ENCODE data around the gene NRIP3. TPM values are rescaled to one million over a fixed set of nuclear protein-coding genes. Genes with fewer than 3 reads are reported as not detected.
"Not testable (repeated sequence)": the region's sequence is repeated elsewhere in the genome, so short reads cannot be mapped to it uniquely, and the experiment has no call there.

Gene NRIP3
- total and polyA plus RNA-seq, 7 experiments from 2014 or later, result 0.13 to 11.0 (median 2.1) TPM; not detected in 1

- peaks cover 0 to 76% (median 16%) of the 10 kb centered on the region in 5 donors for H3K27me3 Mint-ChIP-seq
- H3K27me3 ChIP-seq (ENCODE audit: control insufficient read depth in 2 of 2, insufficient read depth in 2 of 2, low read length in 2 of 2); H3K4me1 Mint-ChIP-seq; H3K9me3 Mint-ChIP-seq; H3K27ac Mint-ChIP-seq; CTCF ChIA-PET; POLR2A ChIA-PET; H3K4me3 Mint-ChIP-seq; H3K9me3 ChIP-seq (ENCODE audit: control insufficient read depth in 2 of 3, low read length in 3 of 3); H3K36me3 ChIP-seq (ENCODE audit: control insufficient read depth in 2 of 3, insufficient read depth in 3 of 3, low read length in 3 of 3); H3K36me3 Mint-ChIP-seq; H3K4me3 ChIP-seq (ENCODE audit: low read length); DNase-seq; ATAC-seq; H3K4me1 ChIP-seq (ENCODE audit: control insufficient read depth in 2 of 2, insufficient read depth in 2 of 2, low read length in 2 of 2); H3K27ac ChIP-seq (ENCODE audit: low read depth, low read length): not testable (repeated sequence)
- intact Hi-C loops (cut with micrococcal nuclease), result loop anchor here in 1 of 2 donors (10.0 kb wide), 1 partner anchor 745 kb away; no protein-coding TSS in a partner anchor
Measured at GRCh38 chr11:9009538-9009937, 5.7 kb upstream of the NRIP3 start.

GRCh38 chr11:9008661-9009060 lies 4.9 kb upstream of the NRIP3 start:
- no peak overlapping the region for H3K27ac Mint-ChIP-seq
- no peak for DNase-seq

GRCh38 chr11:9008011-9008550 lies 4.3 kb upstream of the NRIP3 start:
- Mint-ChIP-seq H3K36me3 (no peaks in the 10 kb centered on the region), H3K4me1 (peaks cover 10 to 14% (median 11%) of the 10 kb centered on the region in 7 donors), H3K4me3 (no peak overlapping the region), H3K27ac (no peak overlapping the region), H3K27me3 (peaks cover 0 to 75% (median 12%) of the 10 kb centered on the region in 5 donors), H3K9me3 (peaks cover 0 to 3% (median 0%) of the 10 kb centered on the region in 11 donors)
- Histone ChIP-seq H3K27me3 (ENCODE audit: control insufficient read depth in 2 of 2, insufficient read depth in 2 of 2, low read length in 2 of 2) (no peaks in the 10 kb centered on the region), H3K36me3 (ENCODE audit: control insufficient read depth in 2 of 3, insufficient read depth in 3 of 3, low read length in 3 of 3) (no peaks in the 10 kb centered on the region), H3K9me3 (ENCODE audit: control insufficient read depth in 2 of 3, low read length in 3 of 3) (no peaks in the 10 kb centered on the region), H3K27ac (ENCODE audit: low read depth, low read length) (no peak overlapping the region), H3K4me1 (ENCODE audit: control insufficient read depth in 2 of 2, insufficient read depth in 2 of 2, low read length in 2 of 2) (peaks cover 5 to 6% of the 10 kb centered on the region in 2 donors), H3K4me3 (ENCODE audit: low read length) (no peak overlapping the region)
- CTCF ChIA-PET, result no interaction called here
- POLR2A ChIA-PET, result no interaction called here
- intact Hi-C loops (cut with micrococcal nuclease), result loop anchor here in 1 of 2 donors (10.0 kb wide), 1 partner anchor 747 kb away; no protein-coding TSS in a partner anchor
- DNase-seq (no peak), ATAC-seq (no peak)

More at GRCh38 chr11:9008661-9009060, 4.9 kb upstream of the NRIP3 start:
- Histone ChIP-seq H3K27me3 (ENCODE audit: control insufficient read depth in 2 of 2, insufficient read depth in 2 of 2, low read length in 2 of 2) (no peaks in the 10 kb centered on the region), H3K27ac (ENCODE audit: low read depth, low read length) (no peak overlapping the region), H3K9me3 (ENCODE audit: control insufficient read depth in 2 of 3, low read length in 3 of 3) (no peaks in the 10 kb centered on the region), H3K4me3 (ENCODE audit: low read length) (no peak overlapping the region), H3K4me1 (ENCODE audit: control insufficient read depth in 2 of 2, insufficient read depth in 2 of 2, low read length in 2 of 2) (peaks cover 0 to under 1% of the 10 kb centered on the region in 2 donors), H3K36me3 (ENCODE audit: control insufficient read depth in 2 of 3, insufficient read depth in 3 of 3, low read length in 3 of 3) (no peaks in the 10 kb centered on the region)
- H3K36me3 Mint-ChIP-seq, result no peaks in the 10 kb centered on the region
- no peak for ATAC-seq
- H3K27me3 Mint-ChIP-seq, result peaks cover 0 to 76% (median 16%) of the 10 kb centered on the region in 5 donors
- CTCF ChIA-PET, result no interaction called here
- POLR2A ChIA-PET, result no interaction called here
- peaks cover 0 to 3% (median 0%) of the 10 kb centered on the region in 11 donors for H3K9me3 Mint-ChIP-seq
- H3K4me3 Mint-ChIP-seq, result no peak overlapping the region
- peaks cover 7 to 10% (median 8%) of the 10 kb centered on the region in 7 donors for H3K4me1 Mint-ChIP-seq
- intact Hi-C loops (cut with micrococcal nuclease), result loop anchor here in 1 of 2 donors (10.0 kb wide), 1 partner anchor 746 kb away; no protein-coding TSS in a partner anchor

DNA sequence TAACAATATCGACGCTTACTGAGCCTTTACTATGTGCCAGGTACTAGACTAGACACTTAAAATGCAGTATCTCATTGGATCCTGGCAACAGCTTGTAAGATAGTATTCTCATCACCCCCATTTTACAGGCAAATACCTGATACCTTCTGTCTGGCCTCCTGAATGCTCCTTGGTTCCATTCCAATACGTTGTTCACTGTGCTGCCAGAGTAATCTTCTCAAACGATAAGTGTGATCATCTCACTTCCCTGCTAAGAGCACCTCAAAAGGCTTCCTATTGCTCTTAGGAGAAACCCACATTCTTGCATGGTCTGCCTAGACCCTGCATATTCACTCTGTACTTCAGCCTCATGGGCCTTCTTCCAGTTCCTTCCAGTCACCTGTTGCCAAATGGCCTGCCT lies 1.3 kb upstream of the NRIP3 start:
- ATAC-seq (no peak), DNase-seq (no peak)
- peak overlapping the region in 6 of 9 donors; percentile 3 to 43 (median 14) for H3K27ac Mint-ChIP-seq
- intact Hi-C loops (cut with micrococcal nuclease), result loop anchor here in 1 of 2 donors (10.0 kb wide), 1 partner anchor 750 kb away; no protein-coding TSS in a partner anchor
- POLR2A ChIA-PET, result no interaction called here
- H3K9me3 Mint-ChIP-seq, result no peaks in the 10 kb centered on the region
- Histone ChIP-seq H3K27me3 (ENCODE audit: control insufficient read depth in 2 of 2, insufficient read depth in 2 of 2, low read length in 2 of 2) (peaks cover 3 to 8% of the 10 kb centered on the region in 2 donors), H3K9me3 (ENCODE audit: control insufficient read depth in 2 of 3, low read length in 3 of 3) (no peaks in the 10 kb centered on the region), H3K4me3 (ENCODE audit: low read length) (no peak overlapping the region), H3K4me1 (ENCODE audit: control insufficient read depth in 2 of 2, insufficient read depth in 2 of 2, low read length in 2 of 2) (peaks cover 8 to 12% of the 10 kb centered on the region in 2 donors), H3K36me3 (ENCODE audit: control insufficient read depth in 2 of 3, insufficient read depth in 3 of 3, low read length in 3 of 3) (no peaks in the 10 kb centered on the region), H3K27ac (ENCODE audit: low read depth, low read length) (no peak overlapping the region)
- no peaks in the 10 kb centered on the region for H3K36me3 Mint-ChIP-seq
- peaks cover 17 to 62% (median 28%) of the 10 kb centered on the region in 5 donors for H3K27me3 Mint-ChIP-seq
- CTCF ChIA-PET, result no interaction called here
- H3K4me1 Mint-ChIP-seq, result peaks cover 13 to 31% (median 20%) of the 10 kb centered on the region in 7 donors
- peak overlapping the region; percentile 55 to 85 (median 76) for H3K4me3 Mint-ChIP-seq

- peaks cover 8 to 12% of the 10 kb centered on the region in 2 donors for H3K4me1 ChIP-seq (ENCODE audit: control insufficient read depth in 2 of 2, insufficient read depth in 2 of 2, low read length in 2 of 2)
- CTCF ChIA-PET, result interaction anchor here (0.9 kb wide), 1 partner anchor 40 kb away, joined by 4 read pairs; no protein-coding TSS in a partner anchor
- H3K4me3 ChIP-seq (ENCODE audit: low read length), result peak overlapping the region; percentile 32
- Mint-ChIP-seq H3K9me3 (no peaks in the 10 kb centered on the region), H3K27ac (peak overlapping the region in 4 of 9 donors; percentile 3 to 43 (median 24)), H3K36me3 (no peaks in the 10 kb centered on the region), H3K27me3 (peaks cover 24 to 59% (median 36%) of the 10 kb centered on the region in 5 donors), H3K4me1 (peaks cover 13 to 31% (median 20%) of the 10 kb centered on the region in 7 donors), H3K4me3 (peak overlapping the region; percentile 57 to 85 (median 76))
- peaks cover 3 to 8% of the 10 kb centered on the region in 2 donors for H3K27me3 ChIP-seq (ENCODE audit: control insufficient read depth in 2 of 2, insufficient read depth in 2 of 2, low read length in 2 of 2)
- no peaks in the 10 kb centered on the region for H3K9me3 ChIP-seq (ENCODE audit: control insufficient read depth in 2 of 3, low read length in 3 of 3)
- intact Hi-C loops (cut with micrococcal nuclease), result loop anchor here (1.0 to 10.0 kb wide), 4 partner anchors 92 to 750 kb away; partner anchors contain the start of gene AKIP1 (in 2 of the 2)
- DNase-seq (peak in 8 of 9 donors; percentile 17 to 33 (median 24)), ATAC-seq (no peak)
- H3K27ac ChIP-seq (ENCODE audit: low read depth, low read length), result no peak overlapping the region
- POLR2A ChIA-PET, result no interaction called here
- no peaks in the 10 kb centered on the region for H3K36me3 ChIP-seq (ENCODE audit: control insufficient read depth in 2 of 3, insufficient read depth in 3 of 3, low read length in 3 of 3)
Measured at GRCh38 chr11:9004183-9004926, 554 bp upstream of the NRIP3 start.

GRCh38 chr11:9002920-9003572 lies 755 bp downstream of the NRIP3 start:
- Mint-ChIP-seq H3K9me3 (no peaks in the 10 kb centered on the region), H3K4me1 (peaks cover 13 to 31% (median 20%) of the 10 kb centered on the region in 7 donors), H3K36me3 (peaks cover 0 to 4% (median 0%) of the 10 kb centered on the region in 5 donors), H3K4me3 (peak overlapping the region; percentile 81 to 90 (median 86)), H3K27me3 (peaks cover 30 to 54% (median 41%) of the 10 kb centered on the region in 5 donors), H3K27ac (peak overlapping the region in 6 of 9 donors; percentile 57 to 87 (median 68))
- H3K4me3 ChIP-seq (ENCODE audit: low read length), result peak overlapping the region; percentile 32
- H3K4me1 ChIP-seq (ENCODE audit: control insufficient read depth in 2 of 2, insufficient read depth in 2 of 2, low read length in 2 of 2), result peaks cover 8 to 12% of the 10 kb centered on the region in 2 donors
- no peaks in the 10 kb centered on the region for H3K9me3 ChIP-seq (ENCODE audit: control insufficient read depth in 2 of 3, low read length in 3 of 3)
- POLR2A ChIA-PET, result interaction anchor here (0.6 to 1.1 kb wide), 3 partner anchors 166 to 459 kb away, joined by 3 read pairs; partner anchors contain the start of genes RPL27A and TRIM66
- CTCF ChIA-PET, result interaction anchor here (0.9 kb wide), 1 partner anchor 38 kb away, joined by 4 read pairs; no protein-coding TSS in a partner anchor
- no peak for ATAC-seq
- no peak overlapping the region for H3K27ac ChIP-seq (ENCODE audit: low read depth, low read length)
- DNase-seq, result peak in 1 of 9 donors; percentile 34
- peaks cover 3 to 8% of the 10 kb centered on the region in 2 donors for H3K27me3 ChIP-seq (ENCODE audit: control insufficient read depth in 2 of 2, insufficient read depth in 2 of 2, low read length in 2 of 2)
- intact Hi-C loops (cut with micrococcal nuclease), result loop anchor here (1.0 to 10.0 kb wide), 5 partner anchors 39 to 752 kb away; partner anchors contain the start of genes AKIP1 (in 2 of the 2), TMEM9B (in 2 of the 2) and ZNF143 (in 1 of the 2)
- no peaks in the 10 kb centered on the region for H3K36me3 ChIP-seq (ENCODE audit: control insufficient read depth in 2 of 3, insufficient read depth in 3 of 3, low read length in 3 of 3)
